ENCODE data around the gene UROD. TPM values are rescaled to one million over a fixed set of nuclear protein-coding genes. Genes with fewer than 3 reads are reported as not detected.

Gene UROD
- total RNA-seq, 4 donors from 2014 or later: 94.5 to 137 (median 99.3) TPM

DNA sequence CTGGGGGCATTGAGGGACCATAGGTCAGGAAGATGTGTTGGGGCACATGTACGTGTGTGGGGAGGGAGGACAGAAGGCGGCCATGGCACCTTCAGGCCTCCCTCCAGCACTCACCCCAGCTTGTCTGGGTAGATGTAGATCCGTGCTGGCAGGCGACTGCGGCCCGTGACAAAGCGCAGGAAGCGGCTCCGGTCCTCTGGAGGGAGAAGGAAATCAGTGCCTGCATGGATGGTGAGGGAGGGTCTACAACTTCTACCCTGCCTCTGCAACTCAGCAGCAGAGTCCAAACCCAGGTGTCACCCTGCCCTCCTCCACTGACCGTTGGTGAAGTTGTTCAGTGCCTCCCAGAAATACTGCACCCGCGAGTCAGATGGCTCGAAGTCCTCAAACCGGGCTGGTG is 8.3 kb upstream of the UROD start:
- Histone ChIP-seq H3K27ac (no peak overlapping the region), H3K9me3 (no peaks in the 10 kb centered on the region), H3K4me1 (peaks cover 10 to 28% of the 10 kb centered on the region in 2 donors), H3K4me3 (replicated peaks in 1 of 3) (no peak overlapping the region), H3K27me3 (no peaks in the 10 kb centered on the region), H3K36me3 (peaks cover 59 to 61% of the 10 kb centered on the region in 2 donors)
- 95 to 98% methylated on average over 13 to 14 of the region's 14 CpGs for whole genome bisulfite sequencing, 2 donors
- no peak for TF ChIP-seq POLR2A (IDR thresholded peaks at IDR 0.05)
- TF ChIP-seq, protein P1, sequence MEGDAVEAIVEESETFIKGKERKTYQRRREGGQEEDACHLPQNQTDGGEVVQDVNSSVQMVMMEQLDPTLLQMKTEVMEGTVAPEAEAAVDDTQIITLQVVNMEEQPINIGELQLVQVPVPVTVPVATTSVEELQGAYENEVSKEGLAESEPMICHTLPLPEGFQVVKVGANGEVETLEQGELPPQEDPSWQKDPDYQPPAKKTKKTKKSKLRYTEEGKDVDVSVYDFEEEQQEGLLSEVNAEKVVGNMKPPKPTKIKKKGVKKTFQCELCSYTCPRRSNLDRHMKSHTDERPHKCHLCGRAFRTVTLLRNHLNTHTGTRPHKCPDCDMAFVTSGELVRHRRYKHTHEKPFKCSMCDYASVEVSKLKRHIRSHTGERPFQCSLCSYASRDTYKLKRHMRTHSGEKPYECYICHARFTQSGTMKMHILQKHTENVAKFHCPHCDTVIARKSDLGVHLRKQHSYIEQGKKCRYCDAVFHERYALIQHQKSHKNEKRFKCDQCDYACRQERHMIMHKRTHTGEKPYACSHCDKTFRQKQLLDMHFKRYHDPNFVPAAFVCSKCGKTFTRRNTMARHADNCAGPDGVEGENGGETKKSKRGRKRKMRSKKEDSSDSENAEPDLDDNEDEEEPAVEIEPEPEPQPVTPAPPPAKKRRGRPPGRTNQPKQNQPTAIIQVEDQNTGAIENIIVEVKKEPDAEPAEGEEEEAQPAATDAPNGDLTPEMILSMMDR (IDR thresholded peaks at IDR 0.05): no peak
- intact Hi-C loops (cut with DNase I): no loop called here
- no peak for DNase-seq

DNA sequence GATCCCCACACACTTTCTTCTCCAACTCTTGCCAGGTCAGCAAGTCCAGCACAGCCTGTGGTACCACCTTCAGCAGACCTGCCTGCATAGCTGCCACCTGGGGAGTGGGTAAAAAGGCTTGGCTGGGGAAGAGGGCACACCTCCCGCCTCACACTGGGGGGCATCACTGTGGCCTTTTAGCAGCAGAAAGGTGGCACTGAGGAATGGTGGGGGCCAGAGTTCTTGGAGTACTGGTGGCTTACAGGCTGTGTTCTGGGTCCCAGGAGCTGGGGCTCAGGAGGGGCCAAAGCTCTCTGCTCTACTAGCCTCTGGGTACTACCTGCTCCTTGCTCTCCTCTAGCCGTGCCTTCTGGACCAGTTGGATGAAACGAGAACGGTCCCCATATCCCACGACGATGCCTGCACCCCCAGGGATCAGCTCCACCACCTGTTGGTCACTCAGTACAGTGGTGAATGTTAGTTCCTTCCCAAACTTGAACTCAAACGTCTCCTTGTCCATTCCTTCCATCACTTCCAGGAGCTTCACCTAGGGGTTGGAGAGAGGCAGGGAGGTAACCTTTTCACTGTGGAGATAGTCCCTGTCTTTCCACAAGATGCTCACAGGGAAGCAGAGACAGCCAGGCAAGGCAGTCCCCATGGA is 7.7 kb upstream of the UROD start:
- H3K4me1 ChIP-seq: peaks cover 14 to 33% of the 10 kb centered on the region in 2 donors
- TF ChIP-seq, protein P1 (IDR thresholded peaks at IDR 0.05): no peak
- TF ChIP-seq POLR2A (IDR thresholded peaks at IDR 0.05): no peak
- no peaks in the 10 kb centered on the region for H3K9me3 ChIP-seq
- H3K27ac ChIP-seq: no peak overlapping the region
- no peak overlapping the region for H3K4me3 ChIP-seq (replicated peaks in 1 of 3)
- H3K36me3 ChIP-seq: peaks cover 65 to 67% of the 10 kb centered on the region in 2 donors
- 88 to 89% methylated on average over 7 of the region's 7 CpGs for WGBS, 2 donors
- no peaks in the 10 kb centered on the region for H3K27me3 ChIP-seq
- intact Hi-C loops (cut with DNase I): no loop called here
- DNase-seq: no peak

DNA sequence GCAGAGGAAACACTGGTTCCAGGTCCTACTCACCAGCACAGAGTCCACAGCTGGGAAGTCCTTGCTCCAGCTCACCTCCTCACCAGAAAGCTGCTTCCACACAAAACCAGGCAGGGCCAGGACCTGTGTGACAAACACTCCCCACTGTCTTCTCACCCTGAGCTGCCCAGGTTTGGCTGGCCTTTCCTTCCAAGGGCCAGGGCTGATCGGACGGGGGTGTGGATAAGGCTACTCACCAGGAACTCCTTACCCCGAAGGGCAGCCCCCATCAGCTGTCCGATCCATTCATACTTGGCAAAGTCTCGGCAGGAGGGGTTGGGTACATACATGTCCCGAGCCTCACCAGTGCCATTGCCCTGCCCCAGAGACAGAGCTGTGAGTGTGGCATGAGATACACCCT is 6.3 kb upstream of the UROD start:
- intact Hi-C loops (cut with DNase I): no loop called here
- peaks cover 65 to 67% of the 10 kb centered on the region in 2 donors for H3K36me3 ChIP-seq
- H3K4me1 ChIP-seq: peaks cover 19 to 33% of the 10 kb centered on the region in 2 donors
- 94 to 98% methylated on average over 4 to 5 of the region's 6 CpGs for WGBS, 2 donors
- H3K27me3 ChIP-seq: no peaks in the 10 kb centered on the region
- no peak overlapping the region for H3K4me3 ChIP-seq (replicated peaks in 1 of 3)
- no peak for DNase-seq
- no peak for TF ChIP-seq POLR2A (IDR thresholded peaks at IDR 0.05)
- TF ChIP-seq, protein P1 (IDR thresholded peaks at IDR 0.05): no peak
- no peak overlapping the region for H3K27ac ChIP-seq
- no peaks in the 10 kb centered on the region for H3K9me3 ChIP-seq

DNA sequence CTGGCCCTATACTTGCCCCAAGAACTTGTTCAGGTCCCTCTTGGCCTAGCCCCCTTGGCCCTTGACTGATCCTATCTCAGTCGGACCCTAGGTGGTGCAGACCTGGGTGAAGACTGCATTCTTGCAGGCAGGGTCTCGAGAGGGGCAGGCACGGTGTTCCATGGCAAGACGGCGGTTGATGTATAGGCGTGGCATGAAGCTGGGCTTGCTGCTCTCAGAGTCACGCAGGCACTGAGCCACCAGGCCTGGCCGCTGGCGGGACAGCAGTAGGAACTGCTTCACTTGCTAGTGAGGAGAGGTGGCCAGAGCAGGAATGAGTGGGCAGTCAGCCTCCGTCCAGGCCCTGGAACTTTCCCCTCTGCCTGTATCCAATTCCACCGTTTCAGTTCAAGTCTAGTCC is 4.7 kb upstream of the UROD start:
- TF ChIP-seq, protein P1 (IDR thresholded peaks at IDR 0.05): no peak
- no peak for TF ChIP-seq POLR2A (IDR thresholded peaks at IDR 0.05)
- 78 to 82% methylated on average over 6 to 8 of the region's 11 CpGs for WGBS, 2 donors
- intact Hi-C loops (cut with DNase I): no loop called here

GRCh38 chr1:45008076-45008475 is 4.0 kb upstream of the UROD start:
- DNase-seq: no peak
- Histone ChIP-seq H3K36me3 (peaks cover 61 to 63% of the 10 kb centered on the region in 2 donors), H3K27ac (no peak overlapping the region), H3K4me1 (peaks cover 28 to 29% of the 10 kb centered on the region in 2 donors), H3K9me3 (no peaks in the 10 kb centered on the region), H3K27me3 (no peaks in the 10 kb centered on the region), H3K4me3 (replicated peaks in 1 of 3) (no peak overlapping the region)
- 94% methylated on average over 3 of the region's 3 CpGs for WGBS, 2 donors
- intact Hi-C loops (cut with DNase I): no loop called here
- TF ChIP-seq, protein P1 (IDR thresholded peaks at IDR 0.05): no peak
- no peak for TF ChIP-seq POLR2A (IDR thresholded peaks at IDR 0.05)

More for the DNA sequence above, 4.7 kb upstream of the UROD start:
- no peak overlapping the region for H3K27ac ChIP-seq
- no peak overlapping the region for H3K4me3 ChIP-seq (replicated peaks in 1 of 3)
- no peaks in the 10 kb centered on the region for H3K9me3 ChIP-seq
- H3K36me3 ChIP-seq: peaks cover 65 to 67% of the 10 kb centered on the region in 2 donors
- peaks cover 21 to 25% of the 10 kb centered on the region in 2 donors for H3K4me1 ChIP-seq
- H3K27me3 ChIP-seq: no peaks in the 10 kb centered on the region
- DNase-seq: no peak
